GM12878 (cell line): Measurements from ENCODE around the gene OPN4. TPM values are rescaled to one million over a fixed set of nuclear protein-coding genes. Genes with fewer than 3 reads are reported as not detected.

Source experiments
- ATAC-seq: fragments of 200-7000 bp; cut with Tn5 transposase; 3 replicates; pipeline ENCODE4 v1.9.1; 2020; ENCODE audit warnings: mild to moderate bottlenecking, moderate library complexity
- BruUV-seq: library from RNA; stranded (reverse); fragments of 400-500 nt; replicated peaks from 2 replicates; lab custom pipeline; 2021; lab: Mats Ljungman, UMichigan
- CTCF ChIA-PET: fragments of 300-600 bp; sonication (Branson Sonifier 250); formaldehyde crosslinking; extraction: SDS; loops from one replicate; lab custom pipeline; 2021; ENCODE audit warnings: inconsistent platforms; lab: Yijun Ruan, JAX
- POLR2A ChIA-PET: fragments of 350-600 bp; formaldehyde crosslinking; extraction: SDS; loops from one replicate; lab custom pipeline; 2021; ENCODE audit warnings: inconsistent platforms; lab: Charles Lee
- RAD21 ChIA-PET: fragments of 300-600 bp; sonication (Branson Sonifier 250); formaldehyde crosslinking; loops from one replicate; lab custom pipeline; 2023; ENCODE audit warnings: antibody characterized with exemption; ENCODE audit not compliant: unreplicated experiment; lab: Charles Lee
- SMC1A ChIA-PET: fragments of 300-600 bp; sonication (Branson Sonifier 250); formaldehyde crosslinking; loops from one replicate; lab custom pipeline; 2023; ENCODE audit not compliant: unreplicated experiment, uncharacterized antibody; lab: Charles Lee
- DNase-seq: peaks from one replicate; pipeline ENCODE4 v3.0.0-alpha.2; 2011; ENCODE audit warnings: low read depth, low spot score
- FAIRE-seq: peaks from 3 replicates; lab custom pipeline; 2011; peaks lifted over from hg19 to GRCh38; lab: Jason Lieb, UNC
- H2AFZ ChIP-seq: 2 replicates; pipeline ENCODE4 v1.6.0; 2011; ENCODE audit warnings: low read depth, low read length, control low read depth; ENCODE audit not compliant: control insufficient read depth
- H3K27ac ChIP-seq: 2 replicates; pipeline ENCODE4 v1.5.1; 2011; ENCODE audit warnings: control low read depth; ENCODE audit not compliant: control insufficient read depth, insufficient read depth
- H3K27me3 ChIP-seq, 2 experiments: replicated peaks in 1 of 2; 2 replicates each; pipeline versions ENCODE4 v1.6.0 to v1.6.1; 2011; ENCODE audit warnings: low read length in 1 of 2; ENCODE audit not compliant: control insufficient read depth in 2 of 2, insufficient read depth in 2 of 2
- H3K36me3 ChIP-seq, 2 experiments: 2 replicates each; pipeline ENCODE4 v1.5.1; 2011; ENCODE audit warnings: low read length in 1 of 2; ENCODE audit not compliant: control insufficient read depth in 2 of 2, insufficient read depth in 2 of 2
- H3K4me1 ChIP-seq: 2 replicates; pipeline ENCODE4 v1.6.1; 2011; ENCODE audit warnings: mild to moderate bottlenecking, low read length, moderate library complexity, mixed read lengths; ENCODE audit not compliant: control insufficient read depth, insufficient read depth
- H3K4me2 ChIP-seq: 2 replicates; pipeline ENCODE4 v1.6.0; 2011; ENCODE audit warnings: control low read depth; ENCODE audit not compliant: control insufficient read depth, insufficient read depth
- H3K4me3 ChIP-seq: fragments of 200-600 bp; sonication (generic); 2 replicates; pipeline ENCODE4 v1.5.1; 2016
- H3K79me2 ChIP-seq: 2 replicates; pipeline ENCODE4 v1.6.0; 2011; ENCODE audit warnings: low read length; ENCODE audit not compliant: control insufficient read depth, insufficient read depth
- H3K9ac ChIP-seq: 2 replicates; pipeline ENCODE4 v1.8.0; 2011; ENCODE audit warnings: low read length, control low read depth, mixed read lengths; ENCODE audit not compliant: control insufficient read depth, insufficient read depth
- H3K9me3 ChIP-seq: replicated peaks from 3 replicates; pipeline ENCODE4 v1.5.1; 2011; ENCODE audit warnings: mild to moderate bottlenecking, low read length; ENCODE audit not compliant: control insufficient read depth, insufficient read depth
- H4K20me1 ChIP-seq: 2 replicates; pipeline ENCODE4 v1.6.0; 2011; ENCODE audit not compliant: control insufficient read depth, insufficient read depth
- CBX5 ChIP-seq: sonication (generic); IDR thresholded peaks from 2 replicates; pipeline ENCODE4 v1.6.1; 2016; ENCODE audit warnings: low read depth, moderate library complexity, mild to moderate bottlenecking, inconsistent platforms
- CREB1 ChIP-seq: IDR thresholded peaks from 2 replicates; pipeline ENCODE4 v1.6.1; 2012; ENCODE audit warnings: low read depth, mild to moderate bottlenecking, inconsistent platforms
- CTCF ChIP-seq, 3 experiments: IDR thresholded peaks in 2 of 3; conservative IDR thresholded peaks in 1 of 3; 2 replicates each; pipeline ENCODE4 v1.5.1; 2011; ENCODE audit warnings: low read depth in 3 of 3, low read length in 3 of 3, mild to moderate bottlenecking in 3 of 3, control low read depth in 2 of 3, moderate library complexity in 2 of 3, inconsistent platforms in 1 of 3, mixed read lengths in 1 of 3; ENCODE audit not compliant: control insufficient read depth in 2 of 3, insufficient read depth in 1 of 3; ENCODE audit errors: extremely low read depth in 1 of 3
- E4F1 ChIP-seq: fragments of 450-650 bp; IDR thresholded peaks from 2 replicates; pipeline ENCODE4 v1.6.1; 2018; ENCODE audit warnings: borderline replicate concordance, mild to moderate bottlenecking; ENCODE audit not compliant: partially characterized antibody
- JUNB ChIP-seq: IDR thresholded peaks from 2 replicates; pipeline ENCODE4 v1.6.1; 2016; ENCODE audit warnings: antibody characterized with exemption, mild to moderate bottlenecking
- NFYB ChIP-seq: IDR thresholded peaks from 2 replicates; pipeline ENCODE4 v1.6.1; 2011; ENCODE audit warnings: low read depth, mild to moderate bottlenecking, low read length, improper control_type of control experiment, moderate library complexity; ENCODE audit not compliant: insufficient read depth
- PML ChIP-seq: IDR thresholded peaks from 2 replicates; pipeline ENCODE4 v1.6.1; 2012; ENCODE audit warnings: low read length, inconsistent platforms
- POLR2AphosphoS5 ChIP-seq: IDR thresholded peaks from 2 replicates; pipeline ENCODE4 v1.6.1; 2011; ENCODE audit warnings: mild to moderate bottlenecking, low read length, inconsistent platforms
- RFX5 ChIP-seq: IDR thresholded peaks from 2 replicates; pipeline ENCODE4 v1.6.1; 2011; ENCODE audit warnings: low read depth, low read length, improper control_type of control experiment
- SREBF1 ChIP-seq: IDR thresholded peaks from 2 replicates; pipeline ENCODE4 v1.6.1; 2012; ENCODE audit warnings: mild to moderate bottlenecking, low read length
- TAF1 ChIP-seq: IDR thresholded peaks from 2 replicates; pipeline ENCODE4 v1.6.1; 2011; ENCODE audit warnings: mild to moderate bottlenecking, low read depth, low read length, borderline replicate concordance
- YBX1 ChIP-seq: fragments of 450-650 bp; IDR thresholded peaks from 2 replicates; pipeline ENCODE4 v1.6.1; 2016; ENCODE audit warnings: antibody characterized with exemption
- ZSCAN29 ChIP-seq: fragments of 450-650 bp; IDR thresholded peaks from 2 replicates; pipeline ENCODE4 v1.6.1; 2017; ENCODE audit warnings: mild to moderate bottlenecking, moderate library complexity
- WGBS: methylation state at CpG from one replicate; pipeline ENCODE4 v1.1.6; 2016; ENCODE audit warnings: low lambda C conversion rate; ENCODE audit not compliant: insufficient replicate concordance, insufficient coverage; ENCODE audit errors: missing lambda C conversion rate; 5-methylcytosine and 5-hydroxymethylcytosine counted together
- in situ Hi-C: fragments of 300-500 bp; cut with MboI; formaldehyde crosslinking; loops from 9 replicates; pipeline ENCODE4 v1.14.3; 2018; ENCODE audit warnings: mixed read lengths
- intact Hi-C: fragments of 100-400 bp; cut with micrococcal nuclease; formaldehyde crosslinking; loops from one replicate; pipeline ENCODE4 v1.14.2; 2022; ENCODE audit not compliant: unreplicated experiment
- polyA plus RNA-seq, 11 experiments: library from polyadenylated mRNA; depleted of rRNA in 4 of 11; unstranded in 6 of 11; stranded (reverse) in 5 of 11; fragments of >200 nt; fragmentation: Nextera tagmentation in 4 of 11; fragmentation: Illumina TruSeq in 1 of 11; extraction: Ambion mirVana in 4 of 11; extraction: Trizol in 1 of 11; gene quantifications; 1 replicate in 1 of 11; 2 replicates in 10 of 11; pipeline versions ENCODE4 v1.2.1 to v1.2.3, GENCODE V29; 2011 to 2016; ENCODE audit warnings: inconsistent platforms in 2 of 11, missing spikeins in 2 of 11, low read depth in 1 of 11
- total RNA-seq, 4 experiments: library from RNA; depleted of rRNA in 3 of 4; stranded (reverse); fragments of >200 nt in 3 of 4; fragmentation: Illumina TruSeq in 1 of 4; extraction: Trizol in 1 of 4; gene quantifications; 2 replicates each; pipeline versions ENCODE4 v1.2.1 to v1.2.3, GENCODE V29; 2013 to 2021

The OPN4 gene
- total and polyA plus RNA-seq, 10 of the 15 experiments (the other 5 are each of a cell fraction or from before 2014, with no cell fraction given) = not detected

DNA sequence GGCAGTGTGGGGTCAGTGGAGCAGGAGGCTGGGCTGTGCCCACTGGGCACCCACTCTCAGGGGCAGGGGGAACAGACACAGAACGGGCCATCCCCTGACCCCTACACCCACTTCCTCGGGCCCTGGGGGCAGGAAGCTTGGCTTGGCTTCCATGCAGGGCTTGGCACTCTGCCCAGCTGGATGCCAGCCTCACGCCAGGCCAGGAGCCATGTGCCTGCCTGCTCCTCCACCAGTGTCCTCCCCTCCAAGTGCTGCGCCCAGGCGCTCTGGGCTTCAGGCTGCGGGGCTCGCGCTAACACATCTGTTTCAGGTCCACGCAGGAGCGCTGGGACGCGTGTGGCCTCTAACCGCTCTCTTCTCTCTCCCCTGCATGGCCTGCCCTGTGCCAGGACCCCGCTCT lies 26.7 kb downstream of the OPN4 start:
- no peak overlapping the region for H2AFZ ChIP-seq
- ChIA-PET RAD21 (no interaction called here), POLR2A (no interaction called here), CTCF (interaction anchor here (2.2 kb wide), 1 partner anchor 219 kb away, joined by 6 read pairs; no protein-coding TSS in a partner anchor)
- no peaks in the 10 kb centered on the region for H3K36me3 ChIP-seq
- H3K4me3 ChIP-seq = no peak overlapping the region
- H4K20me1 ChIP-seq = no peaks in the 10 kb centered on the region
- no peak for DNase-seq
- intact Hi-C loops = no loop called here
- no peak overlapping the region for H3K27ac ChIP-seq
- WGBS = 71% methylated on average over 12 of the region's 14 CpGs
- no peak for TF ChIP-seq SREBF1
- TF ChIP-seq PML = no peak
- TF ChIP-seq CREB1 = no peak
- no peak for TF ChIP-seq TAF1
- no peak for TF ChIP-seq POLR2AphosphoS5
- no peak for TF ChIP-seq JUNB
- no peak for TF ChIP-seq YBX1
- TF ChIP-seq, all 136 proteins: peak for 0
- FAIRE-seq = no peak
- in situ Hi-C loops = no loop called here
- Histone ChIP-seq H3K4me1 (peaks cover 4% of the 10 kb centered on the region; the same call in 1 of the 2 replicates), H3K9ac (no peak overlapping the region), H3K9me3 (no peaks in the 10 kb centered on the region), H3K4me2 (no peak overlapping the region), H3K27me3 (no peaks in the 10 kb centered on the region), H3K79me2 (no peaks in the 10 kb centered on the region)
- SMC1A ChIA-PET = interaction anchor here (0.6 kb wide), 1 partner anchor 89 kb away, joined by 3 read pairs; no protein-coding TSS in a partner anchor
- BruUV-seq = no TSS peak
- ATAC-seq = no peak

DNA sequence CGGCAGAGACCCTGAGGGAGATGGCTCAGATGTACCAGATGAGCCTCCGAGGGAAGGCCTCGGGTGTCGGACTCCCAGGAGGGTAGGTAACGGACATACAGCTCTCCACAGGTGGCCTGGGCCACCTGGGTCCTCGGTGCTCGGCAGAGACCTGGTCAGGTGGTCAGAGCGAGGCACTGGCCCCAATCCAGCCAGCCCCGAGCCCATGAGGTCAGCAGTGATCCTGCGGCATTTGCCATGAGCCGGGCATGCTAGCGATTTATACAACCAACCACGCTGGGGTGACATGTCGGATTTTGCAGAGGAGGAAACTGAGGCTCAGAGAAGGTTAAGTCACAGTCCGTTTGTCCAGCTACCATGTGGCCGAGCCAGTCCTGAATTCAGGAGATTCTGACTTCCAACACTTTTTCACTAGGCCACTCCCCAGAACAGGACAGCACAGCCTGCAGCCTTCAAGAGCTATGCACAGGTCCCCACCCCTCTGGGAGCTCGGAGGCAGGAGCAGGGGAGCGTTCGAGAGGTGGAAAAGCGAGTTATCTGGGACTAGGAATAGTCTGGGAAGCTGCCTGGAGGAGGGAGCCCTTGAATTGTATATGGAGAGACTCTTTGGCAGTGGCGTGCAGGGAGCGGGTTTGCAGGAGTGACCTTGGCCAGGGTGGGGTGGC lies 27.5 kb downstream of the OPN4 start:
- 36% methylated on average over 22 of the region's 22 CpGs for WGBS
- TF ChIP-seq CBX5 = no peak
- no peak for TF ChIP-seq CTCF (IDR thresholded peaks at IDR 0.05 in 2 of 3, conservative IDR thresholded peaks at IDR 0.05 in 1 of 3; ENCODE audit: control insufficient read depth in 2 of 3, extremely low read depth in 1 of 3, insufficient read depth in 1 of 3, low read depth in 3 of 3, low read length in 3 of 3)
- TF ChIP-seq RFX5 = no peak
- TF ChIP-seq NFYB = no peak
- no peak for TF ChIP-seq ZSCAN29
- no peak for TF ChIP-seq E4F1

More for the DNA sequence above, 27.5 kb downstream of the OPN4 start:
- FAIRE-seq = no peak
- H2AFZ ChIP-seq = no peak overlapping the region
- no peaks in the 10 kb centered on the region for H3K36me3 ChIP-seq
- ChIA-PET SMC1A (interaction anchor here (0.6 kb wide), 1 partner anchor 90 kb away, joined by 3 read pairs; no protein-coding TSS in a partner anchor), POLR2A (no interaction called here), CTCF (interaction anchor here (2.2 kb wide), 1 partner anchor 218 kb away, joined by 6 read pairs; no protein-coding TSS in a partner anchor), RAD21 (interaction anchor here (0.9 to 2.7 kb wide), 2 partner anchors 38 to 282 kb away, joined by 3 to 9 read pairs; no protein-coding TSS in a partner anchor)
- no peaks in the 10 kb centered on the region for H4K20me1 ChIP-seq
- H3K27ac ChIP-seq = no peak overlapping the region
- intact Hi-C loops (no loop called here), in situ Hi-C loops (no loop called here)
- no peak for DNase-seq
- no peaks in the 10 kb centered on the region for H3K79me2 ChIP-seq
- no peak overlapping the region for H3K4me3 ChIP-seq
- H3K27me3 ChIP-seq = no peaks in the 10 kb centered on the region
- no peak overlapping the region for H3K4me2 ChIP-seq
- no peak for ATAC-seq
- H3K9me3 ChIP-seq = no peaks in the 10 kb centered on the region
- H3K9ac ChIP-seq = no peak overlapping the region
- BruUV-seq = no TSS peak
- peaks cover 4% of the 10 kb centered on the region; the same call in 1 of the 2 replicates for H3K4me1 ChIP-seq
